HG03280 (cell line): ENCODE results near the gene PCCA.
A peak's percentile ranks its signal among the peaks of the same experiment; 100 is the strongest.
"Not testable (repeated sequence)": the region's sequence is repeated elsewhere in the genome, so short reads cannot be mapped to it uniquely, and the experiment has no call there.

ENCODE experiments used
- ATAC-seq: cut with Tn5 transposase; IDR thresholded peaks from one replicate; pipeline ENCODE4 v1.9.1; 2021; ENCODE audit warnings: mild to moderate bottlenecking, moderate library complexity; ENCODE audit not compliant: unreplicated experiment

Gene PCCA

GRCh38 chr13:100097821-100098220 is 8.9 kb downstream of the PCCA start:
- no peak for ATAC-seq

GRCh38 chr13:100098445-100099116 is 9.7 kb downstream of the PCCA start:
- ATAC-seq: no peak

- ATAC-seq: not testable (repeated sequence)
Measured at GRCh38 chr13:100099117-100099445, 10.2 kb downstream of the PCCA start.

DNA sequence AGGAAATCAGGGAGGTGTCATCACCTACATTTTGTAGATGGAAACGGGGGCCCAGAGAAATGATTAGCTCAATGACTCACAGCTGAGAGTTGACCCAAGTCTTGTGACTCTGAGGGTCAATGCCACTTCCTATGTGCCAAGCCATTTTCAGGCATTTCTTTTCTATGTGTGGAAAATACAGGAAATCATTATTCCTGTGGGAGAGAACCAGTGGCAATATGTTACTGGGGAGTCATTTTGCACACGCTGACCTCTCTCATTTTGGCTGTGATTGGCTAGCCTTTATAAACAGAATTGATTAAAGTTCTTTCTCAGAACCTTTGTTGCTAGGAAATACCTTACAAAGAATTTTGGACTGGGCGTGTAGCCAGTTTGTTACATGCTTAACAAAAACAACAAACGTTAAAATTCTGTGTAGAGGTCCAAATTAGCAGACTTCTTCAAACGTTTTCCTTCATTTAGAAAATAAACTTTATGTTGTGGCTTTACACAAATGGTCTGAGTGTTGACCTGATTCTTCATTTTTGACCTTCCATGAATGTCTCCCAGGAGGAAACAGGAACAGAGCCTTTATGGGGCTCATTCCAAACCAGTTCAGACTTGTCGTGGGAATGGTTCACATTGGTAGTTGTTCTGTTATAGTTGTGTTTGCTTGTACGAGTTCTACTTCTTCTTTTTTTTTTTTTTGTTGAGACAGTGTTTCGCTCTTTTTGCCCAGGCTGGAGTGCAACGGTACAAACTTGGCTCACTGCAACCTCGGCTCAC is 11.4 kb downstream of the PCCA start:
- ATAC-seq: no peak

GRCh38 chr13:100102042-100102441 is 13.1 kb downstream of the PCCA start:
- ATAC-seq: no peak

GRCh38 chr13:100106005-100106404 is 17.1 kb downstream of the PCCA start:
- ATAC-seq: no peak

DNA sequence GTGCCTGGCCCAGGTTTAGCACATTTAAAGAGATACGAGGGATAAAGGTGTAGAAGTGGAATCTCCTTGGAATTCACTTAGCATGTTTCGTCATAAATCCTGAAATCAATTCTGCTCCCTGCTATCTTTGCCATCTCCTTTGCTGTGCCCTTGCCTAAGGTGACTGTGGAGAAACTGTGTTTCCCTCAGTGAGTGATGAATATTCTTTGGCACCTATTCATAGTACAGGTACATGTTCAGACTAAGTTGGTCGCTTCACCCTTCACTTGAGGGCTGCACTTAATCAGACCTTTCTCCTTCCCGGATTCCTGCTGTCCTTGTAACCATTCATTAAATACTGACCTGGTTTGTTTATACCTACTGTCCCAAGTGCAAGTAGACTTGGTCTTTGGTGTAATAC is 17.8 kb downstream of the PCCA start:
- no peak for ATAC-seq

- no peak for ATAC-seq
Measured at GRCh38 chr13:100108913-100109507, 20.1 kb downstream of the PCCA start.

- no peak for ATAC-seq
Measured at GRCh38 chr13:100110269-100110668, 21.4 kb downstream of the PCCA start.

GRCh38 chr13:100112186-100112838 is 23.4 kb downstream of the PCCA start:
- ATAC-seq: no peak

- ATAC-seq: no peak
Measured at GRCh38 chr13:100115693-100116254, 26.9 kb downstream of the PCCA start.

DNA sequence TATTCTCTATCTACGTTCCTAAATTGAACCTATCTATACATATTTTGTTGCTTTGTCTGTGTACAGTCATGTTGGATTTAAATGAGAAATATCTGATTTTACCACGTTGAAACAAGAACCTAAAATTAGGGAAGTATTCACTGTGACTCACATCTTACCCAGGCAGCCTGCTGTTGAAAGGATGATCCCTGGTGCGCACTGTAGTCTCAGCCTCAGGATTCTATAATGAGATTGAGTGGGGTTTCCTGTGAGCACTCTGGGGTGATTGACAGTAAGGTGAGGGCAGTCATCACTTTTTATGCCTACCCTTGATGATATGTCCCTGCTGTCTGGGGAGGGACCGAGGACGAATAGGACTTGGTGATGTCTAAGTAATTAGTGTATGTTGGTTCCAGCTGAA is 35.4 kb downstream of the PCCA start:
- no peak for ATAC-seq

DNA sequence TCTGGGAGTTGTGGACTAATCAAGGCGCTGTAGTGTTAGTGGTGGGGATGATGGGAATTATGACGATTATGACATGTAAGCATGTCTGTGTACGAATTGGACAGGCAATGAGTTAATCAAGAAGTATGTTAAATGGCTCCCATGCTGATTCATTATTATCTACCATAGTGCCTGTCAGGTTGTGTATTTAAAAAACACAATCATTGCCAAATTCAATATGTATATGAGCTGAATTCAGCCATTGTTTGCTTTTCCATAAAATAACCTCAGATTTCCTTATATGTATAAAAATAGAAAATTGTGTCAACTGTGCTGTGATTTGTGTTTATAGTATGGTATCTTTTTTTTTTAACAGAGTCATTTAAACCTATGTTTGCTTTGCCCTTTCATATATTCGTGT is 37.1 kb downstream of the PCCA start:
- ATAC-seq: no peak

DNA sequence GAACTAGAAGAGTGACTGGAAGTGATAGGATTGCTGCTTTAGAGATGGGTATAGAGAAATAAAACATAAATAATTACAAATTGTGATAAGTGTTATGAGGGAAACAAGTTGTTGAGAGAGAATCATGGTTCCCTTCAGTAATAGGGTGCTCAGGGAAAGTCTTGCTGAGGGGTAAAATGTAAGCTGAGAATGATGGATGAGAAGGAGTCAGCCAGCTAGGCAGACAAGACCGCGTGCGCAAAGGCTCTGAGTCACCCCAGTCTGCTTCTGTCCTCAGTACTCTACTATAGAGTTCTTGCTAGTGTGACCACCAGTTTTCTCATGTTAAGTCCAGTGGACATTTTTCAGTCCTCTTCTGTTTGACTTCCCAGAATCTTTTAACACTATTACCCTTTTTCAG is 39.5 kb downstream of the PCCA start:
- no peak for ATAC-seq

GRCh38 chr13:100128838-100129237 is 39.9 kb downstream of the PCCA start:
- ATAC-seq: no peak

DNA sequence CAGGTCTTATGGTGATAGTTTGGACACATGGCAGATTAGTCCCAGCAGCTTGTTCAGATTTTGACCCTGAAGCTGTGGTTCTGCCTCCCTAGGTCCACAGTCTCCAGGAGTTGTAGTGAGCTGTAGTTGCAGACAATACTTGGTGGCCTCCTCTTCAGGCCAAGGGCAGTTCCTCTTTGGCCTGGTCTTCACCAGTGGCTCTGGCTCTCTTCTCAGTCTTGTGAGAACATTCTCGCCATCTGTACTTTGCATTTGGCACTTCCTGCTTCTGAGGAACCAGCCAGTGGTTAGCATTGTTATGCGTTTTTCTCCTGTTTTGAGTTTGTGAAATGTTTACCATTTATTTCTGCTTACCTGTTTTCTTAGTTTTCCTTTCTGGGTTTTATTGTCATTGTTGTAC is 40.7 kb downstream of the PCCA start:
- ATAC-seq: peak; percentile 77

- ATAC-seq: no peak
Measured at GRCh38 chr13:100130092-100130491, 41.2 kb downstream of the PCCA start.

GRCh38 chr13:100130930-100131511 is 42.1 kb downstream of the PCCA start:
- no peak for ATAC-seq

DNA sequence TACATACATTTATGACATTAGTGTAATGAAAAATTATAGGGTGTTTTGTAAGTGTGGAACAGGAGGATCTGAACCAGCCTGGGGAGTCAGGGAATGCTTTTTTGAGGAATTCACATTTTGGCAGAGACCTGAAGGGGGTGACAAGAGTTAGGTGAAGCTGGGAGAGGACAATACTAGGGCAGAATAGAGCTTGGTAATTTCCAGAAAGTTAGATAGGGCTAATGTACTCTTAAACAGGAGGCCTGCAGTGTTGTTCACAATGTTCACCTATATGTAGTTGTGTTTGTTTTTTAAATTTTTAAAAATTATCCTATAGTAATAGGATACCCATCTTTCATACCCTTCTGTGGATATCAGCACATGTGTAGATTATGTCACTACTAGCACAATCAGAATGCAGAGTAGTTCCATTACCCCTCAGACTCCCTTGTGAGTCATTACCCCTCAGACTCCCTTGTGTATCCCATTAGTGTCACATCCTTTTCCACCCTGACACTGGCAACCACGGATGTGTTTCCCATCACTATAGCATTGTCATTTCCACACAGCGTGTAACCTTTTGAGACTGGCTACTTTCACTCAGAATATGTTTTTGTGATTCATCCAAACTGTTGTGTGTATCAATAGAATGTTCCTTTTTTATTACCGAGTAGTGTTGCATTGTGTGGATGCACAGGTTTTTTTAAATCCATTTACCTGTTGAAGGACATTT is 43.1 kb downstream of the PCCA start:
- ATAC-seq: no peak

- no peak for ATAC-seq
Measured at GRCh38 chr13:100138859-100139491, 50.1 kb downstream of the PCCA start.
